ENCODE data around the gene FBXW7.

FBXW7 gene

GRCh38 chr4:152540941-152541340, 5.0 kb upstream of the FBXW7 start:
- DNase-seq = no peak

- no peak for DNase-seq
These were observed 4.4 kb upstream of the FBXW7 start for GRCh38 chr4:152540293-152540674.

- DNase-seq = no peak
These were observed 3.8 kb upstream of the FBXW7 start for GRCh38 chr4:152539556-152540292.

- DNase-seq = no peak
These were observed 2.0 kb upstream of the FBXW7 start for GRCh38 chr4:152537881-152538280.

GRCh38 chr4:152536545-152537182, 772 bp upstream of the FBXW7 start:
- peak; percentile 43 for DNase-seq

- no peak for DNase-seq
These were observed 461 bp downstream of the FBXW7 start for GRCh38 chr4:152535360-152535902.

GRCh38 chr4:152534541-152535359, 1.1 kb downstream of the FBXW7 start:
- DNase-seq = no peak

GRCh38 chr4:152531479-152531878, 4.4 kb downstream of the FBXW7 start:
- DNase-seq = no peak

GRCh38 chr4:152530600-152530999, 5.3 kb downstream of the FBXW7 start:
- no peak for DNase-seq

GRCh38 chr4:152529880-152530279, 6.0 kb downstream of the FBXW7 start:
- no peak for DNase-seq

- no peak for DNase-seq
These were observed 7.8 kb downstream of the FBXW7 start for GRCh38 chr4:152528060-152528459.

- no peak for DNase-seq
These were observed 10.0 kb downstream of the FBXW7 start for GRCh38 chr4:152525878-152526277.

GRCh38 chr4:152524427-152524826, 11.5 kb downstream of the FBXW7 start:
- DNase-seq = no peak

GRCh38 chr4:152523731-152524130, 12.2 kb downstream of the FBXW7 start:
- DNase-seq = no peak

GRCh38 chr4:152522754-152523153, 13.1 kb downstream of the FBXW7 start:
- DNase-seq = no peak

GRCh38 chr4:152522245-152522644, 13.6 kb downstream of the FBXW7 start:
- DNase-seq = no peak

GRCh38 chr4:152516156-152516555, 19.7 kb downstream of the FBXW7 start:
- no peak for DNase-seq

- no peak for DNase-seq
These were observed 20.2 kb downstream of the FBXW7 start for GRCh38 chr4:152515678-152516077.

- DNase-seq = no peak
These were observed 21.5 kb downstream of the FBXW7 start for GRCh38 chr4:152514356-152514755.

- DNase-seq = no peak
These were observed 22.8 kb downstream of the FBXW7 start for GRCh38 chr4:152513078-152513477.

- DNase-seq = no peak
These were observed 23.4 kb downstream of the FBXW7 start for GRCh38 chr4:152512483-152512882.

GRCh38 chr4:152510349-152511147, 25.3 kb downstream of the FBXW7 start:
- no peak for DNase-seq

Measured in COR-L47 (cell line).